GM18907 (cell line): ENCODE measurements around the gene YIPF3.
A peak's percentile ranks its signal among the peaks of the same experiment; 100 is the strongest.
"Not testable (repeated sequence)": the region's sequence is repeated elsewhere in the genome, so short reads cannot be mapped to it uniquely, and the experiment has no call there.

Experiments used
- ATAC-seq: cut with Tn5 transposase; IDR thresholded peaks from one replicate; pipeline ENCODE4 v1.9.1; 2021; ENCODE audit warnings: mild to moderate bottlenecking, moderate library complexity; ENCODE audit not compliant: unreplicated experiment

Gene YIPF3

DNA sequence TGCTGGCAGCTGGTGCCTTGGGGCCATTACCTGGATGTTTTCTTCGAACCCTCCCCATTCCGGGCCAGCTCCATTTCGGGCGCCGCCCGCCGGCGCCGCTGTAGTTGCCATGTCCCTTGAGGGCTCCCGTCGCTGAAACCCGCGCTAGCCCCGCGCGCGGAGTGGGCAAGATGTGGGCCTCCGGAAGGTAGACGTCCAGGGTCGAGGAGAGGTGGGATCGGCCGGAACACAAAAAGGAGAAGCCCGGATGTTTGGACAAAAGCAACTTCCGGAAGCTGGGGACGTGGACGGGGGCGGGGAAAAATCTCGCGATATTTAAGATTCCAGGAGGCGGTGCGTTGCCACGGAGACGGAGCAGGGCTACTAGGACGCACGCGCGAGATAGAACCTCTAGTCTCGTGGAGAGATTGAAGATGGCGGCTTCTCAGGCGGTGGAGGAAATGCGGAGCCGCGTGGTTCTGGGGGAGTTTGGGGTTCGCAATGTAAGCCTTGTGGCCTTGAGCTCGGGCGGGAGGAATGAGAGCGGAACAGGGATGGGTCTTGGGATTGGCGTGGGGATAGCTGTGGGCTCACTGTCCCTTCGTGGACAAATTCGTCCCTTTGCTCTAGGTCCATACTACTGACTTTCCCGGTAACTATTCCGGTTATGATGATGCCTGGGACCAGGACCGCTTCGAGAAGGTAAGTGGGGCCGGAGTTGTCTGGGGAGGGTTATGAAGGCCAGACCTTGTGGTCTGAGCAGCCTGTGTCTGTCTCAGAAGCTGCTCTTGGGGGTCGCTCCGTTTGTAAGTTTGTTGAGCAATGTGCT lies at the start of gene YIPF3, which contains the start of gene POLR1C:
Gene YIPF3 (minus strand): TSS at position 230 of the 808 bp plus-strand sequence. CDS start 119 bp downstream, at position 111.
Gene POLR1C (plus strand): TSS at position 393 of the 808 bp plus-strand sequence. CDS start 21 bp downstream, at position 414.
- ATAC-seq, result peak; percentile 83

DNA sequence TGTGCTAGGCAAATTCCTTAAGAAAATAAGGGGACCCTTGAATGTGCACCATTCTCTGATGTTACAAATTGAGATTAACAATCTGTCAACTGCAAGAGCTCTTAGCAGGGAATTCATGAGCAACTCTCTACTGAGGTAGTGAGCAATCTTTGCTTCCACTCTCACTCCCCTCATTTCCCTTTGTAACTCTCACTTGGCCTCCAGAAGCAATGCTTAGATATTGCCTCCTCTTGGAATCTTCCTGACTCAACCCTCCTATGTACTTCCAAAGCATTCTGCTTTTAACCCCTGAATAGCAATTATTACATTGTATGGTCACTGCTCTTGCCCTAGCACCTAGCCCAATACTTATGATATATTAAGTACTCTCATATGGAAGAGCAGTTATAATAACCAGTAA lies 42.6 kb upstream of the YIPF3 start:
- no peak for ATAC-seq

DNA sequence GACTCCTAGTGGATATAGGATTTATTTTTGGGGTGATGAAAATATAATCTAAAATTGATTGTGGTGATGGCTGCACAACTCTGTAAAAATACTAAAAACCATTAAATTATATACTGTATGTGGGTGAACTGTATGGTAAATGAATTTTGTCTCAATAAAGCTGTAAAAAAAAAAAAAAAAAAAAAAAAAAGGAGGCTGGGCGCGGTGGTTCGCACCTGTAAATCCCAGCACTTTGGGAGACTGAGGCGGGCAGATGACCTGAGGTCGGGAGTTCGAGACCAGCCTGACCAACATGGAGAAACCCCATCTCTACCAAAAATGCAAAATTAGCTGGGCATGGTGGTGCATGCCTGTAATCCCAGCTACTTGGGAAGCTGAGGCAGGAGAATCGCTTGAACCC lies 40.9 kb upstream of the YIPF3 start:
- not testable (repeated sequence) for ATAC-seq

DNA sequence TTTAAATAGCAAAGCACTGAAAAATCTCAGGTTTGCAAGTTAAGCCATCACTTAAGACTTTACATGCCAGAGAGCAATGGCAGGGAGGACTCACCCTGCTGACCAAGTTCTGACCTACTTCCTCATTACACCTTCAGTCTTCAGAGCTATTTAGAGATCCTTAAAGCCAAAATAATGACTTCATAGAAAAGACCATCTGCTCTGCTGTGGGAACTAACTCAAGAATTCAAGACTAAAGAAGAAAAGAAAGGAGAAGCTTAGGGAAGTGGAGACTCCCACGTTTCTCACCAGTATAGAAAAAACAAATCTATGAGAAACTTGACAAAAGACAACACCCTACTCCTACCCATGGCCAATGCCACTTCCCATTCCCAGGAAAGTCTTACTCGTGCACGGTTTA lies 30.5 kb upstream of the YIPF3 start:
- ATAC-seq, result no peak

DNA sequence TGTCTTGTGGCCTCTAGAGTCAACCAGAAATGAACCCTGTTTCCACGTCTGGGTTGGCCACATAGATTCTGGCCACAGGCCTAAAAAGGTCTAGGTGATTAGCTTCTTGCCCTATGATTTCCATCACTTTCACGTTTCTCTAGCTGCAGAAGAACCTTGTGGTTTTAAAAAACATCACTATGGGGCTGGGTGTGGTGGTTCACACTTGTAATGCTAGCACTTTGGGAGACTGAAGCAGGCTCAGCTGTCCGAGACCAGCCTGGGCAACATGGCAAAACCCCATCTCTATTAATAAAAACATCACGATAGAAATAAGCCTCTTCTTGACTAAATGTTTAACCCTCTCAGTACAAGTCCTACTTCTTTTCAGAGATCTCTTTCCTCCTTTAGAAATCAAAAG lies 27.7 kb upstream of the YIPF3 start:
- no peak for ATAC-seq

DNA sequence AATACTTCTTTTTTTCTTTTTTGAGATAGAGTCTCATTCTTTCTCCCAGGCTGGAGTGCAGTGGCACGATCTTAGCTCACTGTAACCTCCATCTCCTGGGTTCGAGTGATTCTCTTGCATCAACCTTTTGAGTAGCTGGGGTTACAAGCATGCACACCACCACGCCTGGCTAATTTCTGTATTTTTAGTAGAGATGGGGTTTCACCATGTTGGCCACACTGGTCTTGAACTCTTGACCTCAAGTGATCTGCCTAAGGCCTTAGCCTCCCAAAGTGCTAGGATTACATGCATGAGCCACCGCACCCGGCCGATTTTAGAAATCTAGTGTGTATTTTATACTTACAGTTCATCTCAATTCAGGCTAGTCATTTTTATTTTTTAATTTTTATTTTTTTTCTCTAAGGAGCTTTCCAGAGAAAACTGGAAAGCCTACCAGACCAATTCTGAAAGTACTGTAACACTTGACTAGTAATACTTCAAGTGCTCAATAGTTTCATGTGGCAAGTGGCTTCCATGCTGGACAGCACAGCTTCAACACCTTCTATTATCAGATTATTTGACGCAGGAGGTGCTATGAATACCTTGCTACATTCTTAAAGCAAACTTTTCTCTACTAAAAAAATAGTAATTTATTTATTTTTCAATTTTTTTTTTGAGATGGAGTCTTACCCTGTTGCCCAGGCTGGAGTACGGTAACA lies 25.2 kb upstream of the YIPF3 start:
- ATAC-seq, result no peak

DNA sequence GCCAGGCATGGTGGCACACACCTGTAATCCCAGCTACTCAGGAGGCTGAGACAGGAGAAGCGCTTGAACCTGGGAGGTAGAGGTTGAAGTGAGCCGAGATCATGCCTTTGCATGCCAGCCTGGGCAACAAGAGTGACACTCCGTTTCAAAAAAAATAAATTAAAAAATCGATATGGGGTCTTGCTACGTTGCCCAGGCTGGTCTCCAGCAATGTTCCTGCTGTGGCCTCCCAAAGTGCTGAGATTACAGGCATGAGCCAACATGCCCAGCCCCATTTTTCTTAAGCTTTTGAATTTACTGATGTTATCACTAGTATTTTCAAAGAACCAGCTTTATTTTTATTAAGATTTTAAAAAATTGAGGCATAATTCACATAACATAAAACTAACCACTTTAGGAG lies 23.8 kb upstream of the YIPF3 start:
- no peak for ATAC-seq

DNA sequence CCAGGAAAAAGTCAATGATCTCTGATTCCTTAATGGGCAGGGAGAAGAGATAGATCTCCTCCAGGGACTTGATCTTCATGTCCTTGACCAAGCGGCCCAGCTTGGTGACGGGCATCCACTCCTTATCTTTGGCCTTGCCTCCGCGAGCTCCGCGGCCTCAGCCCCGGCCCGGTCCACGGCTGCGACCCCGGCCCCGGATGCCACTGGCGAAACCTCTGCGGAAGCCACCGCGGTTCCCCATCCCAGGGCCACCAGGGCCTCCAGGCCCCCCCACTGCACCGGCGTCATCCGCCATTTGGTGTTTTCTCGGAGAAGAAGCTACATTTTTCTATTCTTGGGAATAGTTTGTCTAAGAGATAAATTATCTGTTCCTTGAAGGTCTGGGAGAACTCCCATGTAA lies 22.7 kb upstream of the YIPF3 start:
- ATAC-seq, result not testable (repeated sequence)

DNA sequence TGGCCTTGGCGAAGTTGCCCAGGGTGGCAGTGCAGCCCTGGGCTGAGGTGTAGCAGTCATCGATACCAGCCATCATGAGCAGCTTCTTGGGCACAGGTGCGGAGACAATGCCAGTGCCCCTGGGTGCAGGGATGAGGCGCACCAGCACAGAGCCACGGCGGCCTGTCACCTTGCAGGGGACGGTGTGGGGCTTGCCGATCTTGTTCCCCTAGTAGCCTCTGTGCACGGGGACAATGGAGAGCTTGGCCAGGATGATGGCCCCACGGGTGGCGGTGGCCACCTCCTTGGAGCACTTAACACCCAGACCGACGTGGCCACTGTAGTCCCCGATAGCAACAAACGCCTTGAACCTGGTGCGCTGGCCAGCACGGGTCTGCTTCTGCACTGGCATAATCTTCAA lies 22.3 kb upstream of the YIPF3 start:
- not testable (repeated sequence) for ATAC-seq

DNA sequence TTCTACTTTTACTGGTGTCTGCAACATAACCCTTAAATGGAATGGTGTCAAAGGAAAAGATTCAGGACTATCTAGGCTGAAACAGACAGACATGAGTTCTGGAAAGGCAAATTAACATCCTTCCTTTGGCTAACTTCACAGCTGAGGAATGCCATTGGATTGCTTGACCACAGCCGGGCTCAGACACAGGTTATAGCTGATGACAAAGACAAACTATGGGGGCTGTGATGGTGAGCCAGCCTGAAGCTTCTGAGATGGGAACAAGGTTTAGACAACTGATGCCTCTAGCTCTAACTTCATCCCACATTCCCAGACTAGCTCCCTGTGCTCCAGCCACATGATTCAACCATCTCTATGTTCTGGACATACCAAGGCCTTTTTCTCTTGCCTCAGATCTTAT lies 15.5 kb upstream of the YIPF3 start:
- no peak for ATAC-seq

DNA sequence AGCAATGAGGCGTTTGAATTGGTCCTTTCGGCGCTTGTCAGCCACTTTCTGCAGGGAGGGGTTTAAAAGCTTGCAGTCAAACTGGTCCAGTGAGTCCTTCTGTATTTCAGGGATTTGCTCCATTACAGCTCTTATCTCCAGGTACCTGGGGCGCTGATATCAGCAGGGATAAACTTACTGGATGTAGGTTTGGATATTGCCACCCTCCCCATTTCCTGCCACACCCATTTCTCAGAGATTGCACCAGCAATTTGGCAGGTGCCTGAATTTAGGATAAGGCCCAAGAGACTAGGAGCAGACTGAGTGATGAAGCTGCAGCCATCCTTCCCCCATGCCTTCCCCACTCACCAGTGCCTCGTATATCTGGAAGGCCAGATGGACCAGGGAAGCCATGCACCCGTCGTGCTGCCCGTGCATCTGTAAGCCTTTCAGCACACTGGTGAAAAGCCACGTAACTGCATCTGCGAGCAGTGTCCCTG lies 7.8 kb upstream of the YIPF3 start:
- ATAC-seq, result no peak

DNA sequence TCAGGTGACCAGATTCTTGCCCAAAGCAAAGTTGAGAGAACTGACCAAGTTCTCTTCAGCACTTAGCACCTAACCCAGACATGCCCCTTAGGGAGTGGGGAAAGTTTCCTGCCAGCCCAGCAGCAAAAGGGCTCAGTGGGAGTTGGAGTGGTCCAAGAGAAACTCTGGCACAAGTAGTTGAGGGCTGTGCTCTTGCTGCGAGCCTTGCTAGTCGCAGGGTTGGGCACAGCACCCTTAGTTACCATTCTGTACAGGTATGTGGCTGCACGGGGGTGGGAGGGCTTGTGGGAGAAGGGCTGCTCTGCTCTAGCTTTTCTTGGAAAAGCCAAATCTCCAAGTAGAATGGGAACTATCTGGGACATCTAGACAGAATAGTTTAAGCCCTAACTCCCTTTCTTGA lies 6.6 kb upstream of the YIPF3 start:
- no peak for ATAC-seq

DNA sequence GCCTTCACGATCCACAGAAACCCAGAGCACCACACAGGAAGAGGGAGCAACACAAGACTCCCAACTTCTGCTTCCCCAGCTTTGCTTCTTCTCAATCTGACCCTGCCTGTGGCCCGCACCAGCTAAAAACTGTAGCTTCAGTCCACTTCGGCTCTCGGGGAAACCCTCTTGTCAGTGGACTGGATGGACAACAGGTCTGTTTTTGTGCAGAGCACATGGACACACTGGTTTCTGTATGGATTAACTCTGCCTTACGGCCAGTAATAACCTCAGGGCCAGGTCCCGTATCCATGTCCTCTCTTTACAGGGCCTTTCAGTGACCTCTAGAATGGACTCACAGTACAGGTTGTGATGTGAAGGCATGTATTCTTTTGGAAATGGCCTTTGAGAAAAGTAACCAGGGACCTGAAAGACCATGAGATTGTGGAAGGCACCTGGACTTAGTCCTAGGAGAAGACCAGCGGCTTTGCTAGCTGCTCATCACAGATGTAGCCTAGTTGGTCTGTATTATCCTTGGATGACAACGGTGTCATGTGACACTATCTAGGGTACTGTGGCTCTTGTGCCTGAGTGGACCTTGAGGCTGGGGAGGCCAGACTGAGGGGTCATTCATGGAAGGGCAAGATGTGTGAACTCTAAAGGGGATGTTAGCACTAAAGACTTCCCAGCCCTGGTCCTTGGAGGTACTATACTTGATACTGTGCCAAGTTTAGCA lies 6.0 kb upstream of the YIPF3 start:
- ATAC-seq, result no peak

DNA sequence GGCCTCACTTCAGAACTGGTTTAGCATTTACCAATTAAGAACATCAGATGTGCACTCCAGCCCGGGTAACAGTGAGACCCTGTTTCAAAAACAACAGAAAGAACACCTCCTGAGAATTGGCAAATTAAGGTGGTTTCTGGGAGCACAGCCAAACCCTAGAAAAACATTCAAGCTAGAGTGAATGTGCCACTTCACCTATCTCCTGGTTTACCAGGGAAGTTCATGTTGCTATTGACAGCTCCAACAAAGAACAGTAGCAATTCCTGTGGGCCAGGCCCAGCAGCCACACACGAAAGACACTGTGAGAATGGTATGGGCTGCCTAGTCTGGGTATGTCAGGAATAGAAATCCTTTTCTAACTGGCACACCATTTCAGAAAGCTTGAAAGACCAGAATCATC lies 5.1 kb upstream of the YIPF3 start:
- ATAC-seq, result no peak

DNA sequence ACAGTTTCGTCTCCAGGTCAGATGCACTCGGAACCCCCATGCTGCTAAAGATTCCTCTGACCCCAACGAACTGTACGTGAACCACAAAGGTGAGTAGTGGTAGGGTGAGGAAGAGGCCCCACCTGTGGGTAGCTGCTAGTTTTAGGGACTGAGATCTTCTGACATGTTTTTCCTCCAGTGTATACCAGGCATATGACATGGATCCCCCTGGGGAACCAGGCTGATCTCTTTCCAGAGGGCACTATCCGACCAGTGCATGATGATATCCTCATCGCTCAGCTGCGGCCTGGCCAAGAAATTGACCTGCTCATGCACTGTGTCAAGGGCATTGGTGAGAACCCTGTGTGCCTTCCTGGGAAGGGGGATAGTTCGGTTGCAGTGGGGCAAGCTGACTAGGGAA lies 3.4 kb upstream of the YIPF3 start:
- ATAC-seq, result no peak

DNA sequence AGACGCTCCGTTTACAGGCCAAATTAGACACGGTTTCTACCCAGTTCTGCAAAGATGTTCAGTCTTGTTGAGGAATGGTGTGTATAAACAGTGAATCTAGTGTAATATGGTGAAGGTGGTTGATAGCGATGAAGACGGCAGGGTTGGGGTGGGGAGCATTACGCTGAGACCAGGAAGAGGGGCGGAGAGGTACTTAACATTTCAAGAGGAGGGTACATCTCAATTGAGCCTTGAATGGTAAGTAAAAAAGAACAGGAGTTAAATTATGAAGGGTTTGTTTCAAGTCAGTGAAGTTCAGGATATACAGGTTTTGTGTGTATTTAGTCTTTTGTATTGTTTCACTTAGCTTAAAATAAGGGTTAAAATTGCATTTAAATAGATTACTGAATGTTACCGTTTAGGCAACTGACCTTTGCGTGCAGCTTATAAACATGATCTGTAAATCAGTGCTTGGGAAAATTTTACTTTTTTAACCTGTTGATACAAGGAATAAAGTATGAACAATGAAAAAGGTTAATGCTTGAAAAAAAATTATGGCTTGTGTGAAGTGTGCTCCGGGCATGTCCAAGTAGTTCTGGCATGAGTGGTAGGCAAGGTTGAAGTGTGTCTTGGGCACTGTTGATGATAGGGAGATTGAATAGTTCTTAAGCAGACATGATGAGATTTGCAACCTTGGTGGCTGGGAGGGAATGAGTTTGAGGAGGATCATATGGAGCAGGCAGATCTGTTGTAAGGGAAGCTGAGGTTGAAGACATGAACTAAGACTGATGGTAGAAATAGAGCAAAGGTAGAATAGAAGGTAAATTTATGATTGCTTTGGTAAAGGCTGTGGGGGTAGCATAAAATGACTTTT lies 1.0 kb upstream of the YIPF3 start:
- no peak for ATAC-seq

DNA sequence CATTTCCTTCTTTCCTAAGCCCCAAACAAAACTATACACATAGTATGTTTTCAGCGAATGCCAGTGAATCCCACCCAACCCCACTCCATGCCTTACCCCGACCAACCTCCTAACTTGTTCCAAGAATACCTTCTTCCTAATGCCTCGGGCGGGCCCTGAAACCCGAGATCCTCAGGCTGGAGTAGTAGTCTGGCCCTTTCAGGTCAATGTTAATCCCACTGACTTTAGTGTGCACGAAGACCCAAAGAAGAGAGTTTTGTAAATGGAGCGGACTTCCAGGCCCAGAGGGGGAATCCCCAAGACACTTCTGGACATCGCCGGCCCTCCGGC lies 394 bp downstream of the YIPF3 start:
- no peak for ATAC-seq

DNA sequence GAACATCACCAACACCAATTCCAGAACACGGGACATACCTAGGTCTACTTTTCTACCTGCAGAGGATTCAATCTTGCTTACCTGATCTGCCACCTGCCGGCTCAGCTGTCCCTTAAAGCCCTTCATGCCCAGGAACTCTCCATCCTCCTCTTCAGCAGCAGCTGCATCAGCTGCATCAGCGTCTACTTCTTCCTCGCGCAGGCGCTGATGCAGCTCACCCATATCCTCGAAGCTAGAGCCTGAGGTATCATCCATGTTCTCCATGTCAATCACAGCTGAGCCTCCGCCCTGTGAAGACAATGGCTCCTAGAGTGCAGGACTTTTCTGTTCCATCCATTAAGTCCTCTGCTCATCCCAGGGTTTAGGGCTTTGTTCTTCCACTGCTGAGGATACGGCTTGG lies 918 bp downstream of the YIPF3 start:
- no peak for ATAC-seq

DNA sequence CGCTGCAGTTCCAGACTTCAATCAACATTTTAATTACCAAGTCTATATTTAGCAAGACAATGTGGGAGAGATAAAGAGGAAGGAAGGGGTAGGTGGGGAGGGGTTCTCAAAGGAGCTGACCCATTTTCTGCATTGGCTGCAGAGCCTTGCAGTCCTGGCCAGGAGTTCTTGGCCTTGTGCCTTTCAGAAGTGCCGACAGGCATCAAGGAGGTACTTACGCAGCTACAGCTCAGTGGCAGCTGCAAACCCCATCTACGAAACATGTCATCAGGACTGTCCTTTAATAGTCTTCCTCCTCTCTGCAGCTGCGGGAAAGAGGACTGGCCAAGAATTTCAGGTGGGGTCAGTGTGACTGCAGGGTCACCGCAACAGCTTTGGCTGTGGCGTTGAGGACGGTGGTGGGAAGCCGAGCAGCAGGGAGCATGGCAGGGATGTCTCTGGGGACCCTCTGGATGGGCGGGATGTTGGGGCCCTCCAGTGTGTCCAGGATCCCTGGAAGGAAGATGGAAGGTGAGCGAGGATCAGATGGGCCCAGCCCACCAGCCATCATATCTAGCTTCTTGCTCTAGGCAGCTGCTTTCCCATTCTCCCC lies 4.8 kb downstream of the YIPF3 start:
- ATAC-seq, result no peak

DNA sequence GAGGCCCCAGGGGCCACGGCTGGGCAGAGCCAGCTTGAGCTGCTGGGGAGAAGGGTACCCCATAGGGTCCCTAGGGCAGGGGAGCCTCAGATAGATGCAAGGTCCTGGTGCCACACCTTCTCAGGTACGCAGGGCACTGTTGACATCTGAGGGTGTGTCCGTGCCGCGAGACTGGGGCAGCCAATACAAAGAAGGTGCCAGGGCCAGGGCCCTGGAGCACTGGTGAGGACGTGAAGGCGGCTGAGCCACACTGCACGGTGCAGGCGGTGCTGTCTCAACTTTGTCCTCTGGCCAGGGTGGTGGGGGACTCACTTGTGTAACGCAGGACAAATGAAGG lies 5.9 kb downstream of the YIPF3 start:
- ATAC-seq, result no peak
